K562 (cell line): ENCODE data around the gene FTO. TPM values are rescaled to one million over a fixed set of nuclear protein-coding genes. Genes with fewer than 3 reads are reported as not detected.

Source experiments
- ATAC-seq: fragments of 200-7000 bp; cut with Tn5 transposase; 3 replicates; pipeline ENCODE4 v1.9.1; 2020; ENCODE audit warnings: moderate library complexity
- BruUV-seq: library from RNA; stranded (reverse); fragments of 400-500 nt; replicated peaks from 2 replicates; lab custom pipeline; 2021; lab: Mats Ljungman, UMichigan
- CTCF ChIA-PET: fragments of 300-600 bp; formaldehyde crosslinking; extraction: SDS; loops from one replicate; lab custom pipeline; 2021; ENCODE audit warnings: low intra/inter-chr PET ratio; lab: Yijun Ruan, JAX
- POLR2A ChIA-PET: fragments of 300-600, 350-650 bp; sonication (Branson Sonifier 250); formaldehyde crosslinking; extraction: SDS; loops from one replicate; lab custom pipeline; 2021; ENCODE audit warnings: antibody characterized with exemption, inconsistent platforms; lab: Yijun Ruan, JAX
- DNase-seq, 4 experiments: peaks; one replicate each; pipeline versions ENCODE4 v3.0.0 to v3.0.0-alpha.2; 2011 to 2018; ENCODE audit warnings: low spot score in 3 of 4, mixed read lengths in 3 of 4; ENCODE audit errors: extremely low read depth in 1 of 4
- FAIRE-seq: peaks from 2 replicates; lab custom pipeline; 2011; peaks lifted over from hg19 to GRCh38; lab: Jason Lieb, UNC
- H2AFZ ChIP-seq: 2 replicates; pipeline ENCODE4 v1.6.0; 2011; ENCODE audit warnings: low read depth, low read length, control low read depth, inconsistent platforms
- H3K27ac ChIP-seq: fragments of 200-600 bp; 3 replicates; pipeline ENCODE4 v1.8.0; 2011; ENCODE audit warnings: low read depth, mild to moderate bottlenecking, control low read depth, inconsistent platforms, low read length, moderate library complexity, mixed read lengths; ENCODE audit errors: extremely low read depth
- H3K27me3 ChIP-seq, 2 experiments: fragments of 300-600 bp in 1 of 2; 2 replicates in 1 of 2; 3 replicates in 1 of 2; pipeline versions ENCODE4 v1.6.0 to v1.8.0; 2011; ENCODE audit warnings: inconsistent platforms in 2 of 2, low read length in 2 of 2, mild to moderate bottlenecking in 1 of 2, mixed read lengths in 1 of 2, moderate library complexity in 1 of 2; ENCODE audit not compliant: control insufficient read depth in 2 of 2, insufficient read depth in 2 of 2
- H3K36me3 ChIP-seq: fragments of 300-600 bp; 3 replicates; pipeline ENCODE4 v1.8.0; 2011; ENCODE audit warnings: mild to moderate bottlenecking, low read length, inconsistent platforms; ENCODE audit not compliant: control insufficient read depth, insufficient read depth
- H3K4me1 ChIP-seq, 2 experiments: fragments of 200-600 bp in 1 of 2; replicated peaks in 1 of 2; 2 replicates in 1 of 2; 3 replicates in 1 of 2; pipeline versions ENCODE4 v1.5.1 to v1.8.0; 2011; ENCODE audit warnings: inconsistent platforms in 2 of 2, low read length in 2 of 2, mild to moderate bottlenecking in 1 of 2, mixed read lengths in 1 of 2, moderate library complexity in 1 of 2; ENCODE audit not compliant: control insufficient read depth in 2 of 2, insufficient read depth in 2 of 2
- H3K4me2 ChIP-seq: 2 replicates; pipeline ENCODE4 v1.6.1; 2011; ENCODE audit warnings: low read length, control low read depth, inconsistent platforms, mixed read lengths; ENCODE audit not compliant: insufficient read depth
- H3K4me3 ChIP-seq: fragments of 200-600 bp; sonication (generic), shearing (Covaris generic); 2 replicates; pipeline ENCODE4 v1.5.1; 2016; ENCODE audit warnings: control low read depth, inconsistent platforms
- H3K79me2 ChIP-seq: fragments of 200-600 bp; 3 replicates; pipeline ENCODE4 v1.8.0; 2011; ENCODE audit warnings: low read length, inconsistent platforms; ENCODE audit not compliant: control insufficient read depth, insufficient read depth
- H3K9ac ChIP-seq, 2 experiments: 2 replicates each; pipeline versions ENCODE4 v1.6.0 to v1.6.1; 2011; ENCODE audit warnings: low read depth in 2 of 2, low read length in 2 of 2, control low read depth in 1 of 2, inconsistent platforms in 1 of 2, mild to moderate bottlenecking in 1 of 2, mixed read lengths in 1 of 2; ENCODE audit not compliant: insufficient read depth in 1 of 2
- H3K9me1 ChIP-seq: one replicate; pipeline ENCODE4 v1.6.0; 2011; ENCODE audit warnings: inconsistent platforms, mild to moderate bottlenecking, low read length, moderate library complexity; ENCODE audit not compliant: control insufficient read depth, insufficient read depth
- H3K9me3 ChIP-seq: replicated peaks from 2 replicates; pipeline ENCODE4 v1.5.1; 2011; ENCODE audit warnings: low read depth, low read length, inconsistent platforms; ENCODE audit not compliant: control insufficient read depth, insufficient read depth
- H4K20me1 ChIP-seq: replicated peaks from 2 replicates; pipeline ENCODE4 v1.6.1; 2011; ENCODE audit warnings: low read length, inconsistent platforms, mixed read lengths; ENCODE audit not compliant: control insufficient read depth, insufficient read depth
- CUX1 ChIP-seq: fragments of 200-800 bp; sonication (Bioruptor generic); IDR thresholded peaks from 2 replicates; pipeline ENCODE4 v1.6.1; 2016; ENCODE audit warnings: missing genetic modification characterization, missing compliant biosample characterization
- JUN ChIP-seq, 2 experiments: sonication (generic) in 1 of 2; formaldehyde crosslinking in 1 of 2; IDR thresholded peaks; 2 replicates each; pipeline versions ENCODE4 v1.6.1 to v1.8.0; 2012 to 2022; ENCODE audit warnings: borderline replicate concordance in 2 of 2, mild to moderate bottlenecking in 2 of 2, improper control_type of control experiment in 1 of 2, low read depth in 1 of 2, low read length in 1 of 2, missing genetic modification reagents in 1 of 2
- NFE2 ChIP-seq: IDR thresholded peaks from 2 replicates; pipeline ENCODE4 v1.6.1; 2014; ENCODE audit warnings: antibody characterized with exemption, low read depth
- NFIC ChIP-seq: fragments of 450-650 bp; IDR thresholded peaks from 2 replicates; pipeline ENCODE4 v1.6.1; 2017; ENCODE audit warnings: mild to moderate bottlenecking, inconsistent platforms
- NFIX ChIP-seq: fragments of 250-450 bp; sonication (Bioruptor Pico); IDR thresholded peaks from 2 replicates; pipeline ENCODE4 v1.4.0; 2020; ENCODE audit warnings: low read depth, mild to moderate bottlenecking, moderate library complexity
- PHB ChIP-seq: fragments of 250-450 bp; sonication (Bioruptor Pico); IDR thresholded peaks from 2 replicates; pipeline ENCODE4 v1.5.0; 2021
- SMAD1 ChIP-seq: fragments of 150-350 bp; IDR thresholded peaks from 2 replicates; pipeline ENCODE4 v1.6.1; 2014; ENCODE audit warnings: low read length, low read depth; ENCODE audit not compliant: partially characterized antibody
- TBP ChIP-seq: optimal IDR thresholded peaks from 2 replicates; pipeline ENCODE3; 2011; ENCODE audit warnings: low read depth, low read length, improper control_type of control experiment
- TRIM24 ChIP-seq, 2 experiments: fragments of 450-650 bp; IDR thresholded peaks; 2 replicates each; pipeline ENCODE4 v1.6.1; 2016
- ZNF24 ChIP-seq: fragments of 450-650 bp; IDR thresholded peaks from 2 replicates; pipeline ENCODE4 v1.6.1; 2016
- ZNF253 ChIP-seq: fragments of 250-450 bp; sonication (Bioruptor Pico); conservative IDR thresholded peaks from 2 replicates; pipeline ENCODE4 v1.6.1; 2021; ENCODE audit warnings: mild to moderate bottlenecking
- WGBS: fragments of 100-300 bp; shearing (Covaris generic); methylation state at CpG from one replicate; pipeline ENCODE4 v1.1.6; 2016; ENCODE audit warnings: low coverage, mixed read lengths; ENCODE audit not compliant: insufficient coverage; ENCODE audit errors: missing lambda C conversion rate; 5-methylcytosine and 5-hydroxymethylcytosine counted together
- in situ Hi-C: fragments of 300-500 bp; cut with MboI; formaldehyde crosslinking; loops from 4 replicates; pipeline ENCODE4 v1.15.0; 2018; ENCODE audit warnings: inconsistent platforms, mixed read lengths
- intact Hi-C: fragments of 100-400 bp; cut with micrococcal nuclease; formaldehyde crosslinking; loops from 2 replicates; pipeline ENCODE4 v1.14.2; 2022
- polyA plus RNA-seq, 8 experiments: library from polyadenylated mRNA; depleted of rRNA in 4 of 8; stranded (reverse) in 5 of 8; unstranded in 3 of 8; fragments of >200 nt; fragmentation: Nextera tagmentation in 2 of 8; fragmentation: Illumina TruSeq in 1 of 8; extraction: Ambion mirVana in 2 of 8; extraction: Trizol in 1 of 8; gene quantifications; 2 replicates each; pipeline versions ENCODE4 v1.2.1 to v1.2.3, GENCODE V29; 2011 to 2014; ENCODE audit warnings: inconsistent platforms in 1 of 8, missing spikeins in 1 of 8
- total RNA-seq, 7 experiments: library from RNA; depleted of rRNA in 6 of 7; stranded (reverse); fragments of >200 nt in 6 of 7; fragmentation: Illumina TruSeq in 2 of 7; extraction: Trizol in 2 of 7; gene quantifications; 2 replicates each; pipeline versions ENCODE4 v1.2.1 to v1.2.3, GENCODE V29; 2011 to 2021; ENCODE audit warnings: low replicate concordance in 1 of 7

Gene FTO
- total and polyA plus RNA-seq, 9 of the 15 experiments (the other 6 are each of a cell fraction or from before 2014, with no cell fraction given), result 11.3 to 27.7 (median 25.5) TPM

- H3K4me1 ChIP-seq, result peaks cover 0 to 10% of the 10 kb centered on the region in 2 experiments; a peak in 3 of 5 replicates
- DNase-seq (no peak), FAIRE-seq (no peak), ATAC-seq (no peak)
- H4K20me1 ChIP-seq, result no peaks in the 10 kb centered on the region
- no peaks in the 10 kb centered on the region for H3K9me1 ChIP-seq
- intact Hi-C loops (no loop called here), in situ Hi-C loops (no loop called here)
- H2AFZ ChIP-seq, result no peak overlapping the region
- H3K4me3 ChIP-seq, result no peak overlapping the region
- WGBS, result 66% methylated on average over 2 of the region's 2 CpGs
- no peaks in the 10 kb centered on the region for H3K9me3 ChIP-seq
- no peaks in the 10 kb centered on the region for H3K36me3 ChIP-seq
- no peaks in the 10 kb centered on the region for H3K27me3 ChIP-seq
- H3K79me2 ChIP-seq, result no peaks in the 10 kb centered on the region
- TF ChIP-seq NFIC (peak; percentile 88), TRIM24 (IDR thresholded peaks at IDR 0.05) (no peak), PHB (CRISPR knock-in tag) (no peak), NFIX (peak; percentile 80)
- no TSS peak for BruUV-seq
- POLR2A ChIA-PET, result interaction anchor here (0.6 kb wide), 1 partner anchor 338 kb away, joined by 3 read pairs; no protein-coding TSS in a partner anchor
- no peak overlapping the region for H3K9ac ChIP-seq
- H3K4me2 ChIP-seq, result no peak overlapping the region
- CTCF ChIA-PET, result no interaction called here
- no peak overlapping the region for H3K27ac ChIP-seq
These were observed 159.9 kb downstream of the FTO start for GRCh38 chr16:53863861-53864260.

- no peaks in the 10 kb centered on the region for H3K27me3 ChIP-seq
- FAIRE-seq (no peak), ATAC-seq (peak; percentile 32; the same call in 1 of the 3 replicates), DNase-seq (peak in 1 of 4 experiments; percentile 18)
- no peak overlapping the region for H3K9ac ChIP-seq
- H3K9me1 ChIP-seq, result no peaks in the 10 kb centered on the region
- H3K4me2 ChIP-seq, result no peak overlapping the region
- peak overlapping the region; percentile 25; the same call in 1 of the 2 replicates for H2AFZ ChIP-seq
- ChIA-PET CTCF (no interaction called here), POLR2A (interaction anchor here (0.5 kb wide), 1 partner anchor 18 kb away, joined by 3 read pairs; no protein-coding TSS in a partner anchor)
- intact Hi-C loops, result no loop called here
- no peak overlapping the region for H3K4me3 ChIP-seq
- H3K9me3 ChIP-seq, result no peaks in the 10 kb centered on the region
- H3K36me3 ChIP-seq, result no peaks in the 10 kb centered on the region
- WGBS, result 32% methylated on average over 2 of the region's 2 CpGs
- peak overlapping the region; percentile 56; the same call in 2 of the 3 replicates for H3K27ac ChIP-seq
- no peaks in the 10 kb centered on the region for H3K79me2 ChIP-seq
- H4K20me1 ChIP-seq, result no peaks in the 10 kb centered on the region
- BruUV-seq, result no TSS peak
- peaks cover 0 to 10% of the 10 kb centered on the region in 2 experiments; a peak in 3 of 5 replicates for H3K4me1 ChIP-seq
- in situ Hi-C loops, result no loop called here
- TF ChIP-seq SMAD1 (no peak), ZNF253 (no peak), CUX1 (CRISPR knock-in tag) (no peak), TBP (no peak), JUN (IDR thresholded peaks at IDR 0.05; ENCODE audit: borderline replicate concordance, low read depth, low read length) (peak; percentile 30; the same call in 1 of the 2 replicates), JUN (CRISPR knock-in tag; IDR thresholded peaks at IDR 0.05; ENCODE audit: borderline replicate concordance) (no peak), NFE2 (peak; percentile 35; the same call in 1 of the 2 replicates), ZNF24 (no peak)
These were observed 161.0 kb downstream of the FTO start for GRCh38 chr16:53864819-53865493.
